Ovary (tissue), 3 donors: ENCODE results near the gene AGMAT.

Experiments used
- EP300 ChIP-seq: sonication (generic); formaldehyde crosslinking; IDR thresholded peaks from one replicate; pipeline ENCODE4 v1.6.1; 2017; ENCODE audit warnings: antibody characterized with exemption
- POLR2A ChIP-seq: fragments of 450-650 bp; IDR thresholded peaks from one replicate; pipeline ENCODE4 v1.6.1; 2017; ENCODE audit warnings: antibody characterized with exemption, mild to moderate bottlenecking, moderate library complexity
- TF ChIP-seq, protein P1 (sequence below), 3 donors: fragments of 450-650 bp in 2 of 3; fragments of 200-600 bp in 1 of 3; IDR thresholded peaks; one replicate each; pipeline versions ENCODE4 v1.5.1 to v1.8.0; 2016 to 2022; ENCODE audit warnings: antibody characterized with exemption in 3 of 3, mild to moderate bottlenecking in 1 of 3
- donor health status: DM: no; HTN: no; CAD: no.

DNA sequence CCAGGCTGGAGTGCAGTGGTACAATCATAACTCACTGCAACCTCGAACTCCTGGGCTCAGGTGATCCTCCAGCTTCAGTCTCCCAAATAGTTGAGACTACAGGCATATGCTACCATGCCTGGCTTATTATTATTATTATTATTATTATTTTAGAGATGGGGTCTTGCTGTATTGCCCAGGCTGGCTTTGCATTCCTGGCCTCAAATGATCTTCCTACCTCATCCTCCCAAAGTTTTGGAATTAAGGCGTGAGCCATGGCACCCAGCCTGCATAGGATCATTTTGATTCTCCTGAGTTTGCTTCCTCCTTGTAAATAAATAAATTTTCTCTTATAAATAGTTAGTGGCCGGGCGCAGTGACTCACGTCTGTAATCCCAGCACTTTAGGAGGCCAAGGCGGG lies 38.6 kb upstream of the AGMAT start:
- TF ChIP-seq, protein P1, sequence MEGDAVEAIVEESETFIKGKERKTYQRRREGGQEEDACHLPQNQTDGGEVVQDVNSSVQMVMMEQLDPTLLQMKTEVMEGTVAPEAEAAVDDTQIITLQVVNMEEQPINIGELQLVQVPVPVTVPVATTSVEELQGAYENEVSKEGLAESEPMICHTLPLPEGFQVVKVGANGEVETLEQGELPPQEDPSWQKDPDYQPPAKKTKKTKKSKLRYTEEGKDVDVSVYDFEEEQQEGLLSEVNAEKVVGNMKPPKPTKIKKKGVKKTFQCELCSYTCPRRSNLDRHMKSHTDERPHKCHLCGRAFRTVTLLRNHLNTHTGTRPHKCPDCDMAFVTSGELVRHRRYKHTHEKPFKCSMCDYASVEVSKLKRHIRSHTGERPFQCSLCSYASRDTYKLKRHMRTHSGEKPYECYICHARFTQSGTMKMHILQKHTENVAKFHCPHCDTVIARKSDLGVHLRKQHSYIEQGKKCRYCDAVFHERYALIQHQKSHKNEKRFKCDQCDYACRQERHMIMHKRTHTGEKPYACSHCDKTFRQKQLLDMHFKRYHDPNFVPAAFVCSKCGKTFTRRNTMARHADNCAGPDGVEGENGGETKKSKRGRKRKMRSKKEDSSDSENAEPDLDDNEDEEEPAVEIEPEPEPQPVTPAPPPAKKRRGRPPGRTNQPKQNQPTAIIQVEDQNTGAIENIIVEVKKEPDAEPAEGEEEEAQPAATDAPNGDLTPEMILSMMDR (IDR thresholded peaks at IDR 0.05): no peak
- TF ChIP-seq POLR2A (no peak), EP300 (no peak)
